H1 (cell line): ENCODE results near the gene C20orf141. TPM values are rescaled to one million over a fixed set of nuclear protein-coding genes. Genes with fewer than 3 reads are reported as not detected.

Source experiments
- CTCF ChIA-PET: fragments of 300-600 bp; sonication (Branson Sonifier 250); formaldehyde crosslinking; loops from one replicate; lab custom pipeline; 2021; ENCODE audit not compliant: partially characterized antibody; lab: Charles Lee
- POLR2A ChIA-PET: fragments of 300-600 bp; sonication (Branson Sonifier 250); formaldehyde crosslinking; loops from one replicate; lab custom pipeline; 2021; ENCODE audit warnings: inconsistent platforms; ENCODE audit not compliant: partially characterized antibody; lab: Charles Lee
- DNase-seq, 2 experiments: peaks; one replicate each; pipeline versions ENCODE4 v3.0.0 to v3.0.0-alpha.2; 2010 to 2022; ENCODE audit warnings: low spot score in 2 of 2, low read depth in 1 of 2, mixed read lengths in 1 of 2
- FAIRE-seq: peaks from 2 replicates; lab custom pipeline; 2011; peaks lifted over from hg19 to GRCh38; lab: Jason Lieb, UNC
- H2AFZ ChIP-seq: 2 replicates; pipeline ENCODE4 v1.8.1; 2012; ENCODE audit warnings: low read length, inconsistent platforms
- H2AK5ac ChIP-seq: 2 replicates; pipeline ENCODE4 v1.6.1; 2013; ENCODE audit warnings: low read depth, low read length
- H2BK120ac ChIP-seq: replicated peaks from 2 replicates; pipeline ENCODE3; 2013; ENCODE audit warnings: low read depth, low read length, inconsistent platforms
- H2BK12ac ChIP-seq: 2 replicates; pipeline ENCODE4 v1.6.1; 2013; ENCODE audit warnings: low read depth, low read length
- H2BK15ac ChIP-seq: 2 replicates; pipeline ENCODE4 v1.6.1; 2013; ENCODE audit warnings: low read length
- H2BK20ac ChIP-seq: 2 replicates; pipeline ENCODE4 v1.6.1; 2013; ENCODE audit warnings: low read length
- H2BK5ac ChIP-seq: 2 replicates; pipeline ENCODE4 v1.6.1; 2013; ENCODE audit warnings: low read depth, low read length
- H3K14ac ChIP-seq: 2 replicates; pipeline ENCODE4 v1.6.1; 2013; ENCODE audit warnings: inconsistent platforms; ENCODE audit not compliant: insufficient read length
- H3K18ac ChIP-seq: 2 replicates; pipeline ENCODE4 v1.6.1; 2013; ENCODE audit warnings: low read length; ENCODE audit errors: extremely low read depth
- H3K23ac ChIP-seq: 2 replicates; pipeline ENCODE4 v1.6.1; 2013; ENCODE audit warnings: inconsistent platforms; ENCODE audit not compliant: insufficient read length
- H3K23me2 ChIP-seq: 2 replicates; pipeline ENCODE4 v1.6.1; 2013; ENCODE audit warnings: low read depth, low read length
- H3K27ac ChIP-seq: 2 replicates; pipeline ENCODE4 v1.6.1; 2011; ENCODE audit warnings: low read depth, low read length, inconsistent platforms
- H3K27me3 ChIP-seq, 4 experiments: replicated peaks in 1 of 4; 1 replicate in 1 of 4; 2 replicates in 3 of 4; pipeline versions ENCODE4 v1.6.1 to v1.8.1; 2011 to 2013; ENCODE audit warnings: low read length in 3 of 4, mild to moderate bottlenecking in 3 of 4, inconsistent platforms in 2 of 4, mixed read lengths in 2 of 4, moderate library complexity in 1 of 4; ENCODE audit not compliant: control insufficient read depth in 3 of 4, insufficient read depth in 3 of 4; ENCODE audit errors: extremely low read depth in 1 of 4
- H3K36me3 ChIP-seq, 4 experiments: 2 replicates each; pipeline versions ENCODE4 v1.6.1 to v1.8.1; 2011 to 2013; ENCODE audit warnings: mild to moderate bottlenecking in 4 of 4, low read length in 3 of 4, moderate library complexity in 2 of 4, control low read depth in 1 of 4, inconsistent platforms in 1 of 4; ENCODE audit not compliant: insufficient read depth in 4 of 4, control insufficient read depth in 2 of 4
- H3K4ac ChIP-seq: replicated peaks from 2 replicates; pipeline ENCODE3; 2013; ENCODE audit warnings: low read length, low read depth, mixed read lengths, inconsistent platforms; ENCODE audit not compliant: insufficient read length
- H3K4me1 ChIP-seq, 4 experiments: replicated peaks in 1 of 4; 1 replicate in 1 of 4; 2 replicates in 3 of 4; pipeline versions ENCODE4 v1.6.1 to v1.8.1; 2011 to 2013; ENCODE audit warnings: low read length in 3 of 4, inconsistent platforms in 2 of 4, mixed read lengths in 1 of 4; ENCODE audit not compliant: insufficient read depth in 4 of 4, control insufficient read depth in 3 of 4
- H3K4me2 ChIP-seq, 2 experiments: 2 replicates each; pipeline versions ENCODE4 v1.6.1 to v1.8.1; 2011 to 2013; ENCODE audit warnings: low read depth in 2 of 2, low read length in 2 of 2, control low read depth in 1 of 2, inconsistent platforms in 1 of 2, mild to moderate bottlenecking in 1 of 2; ENCODE audit not compliant: insufficient read depth in 1 of 2
- H3K4me3 ChIP-seq, 4 experiments: fragments of 200-600, 300-600 bp in 1 of 4; sonication (generic), shearing (Covaris generic), sonication (Bioruptor Twin) in 1 of 4; 2 replicates each; pipeline versions ENCODE4 v1.5.1 to v1.8.1; 2011 to 2016; ENCODE audit warnings: low read length in 4 of 4, low read depth in 3 of 4, control low read depth in 2 of 4, inconsistent platforms in 2 of 4, mild to moderate bottlenecking in 2 of 4, mixed read lengths in 1 of 4, moderate library complexity in 1 of 4; ENCODE audit not compliant: insufficient read depth in 2 of 4; ENCODE audit errors: extremely low read depth in 1 of 4
- H3K56ac ChIP-seq: replicated peaks from 2 replicates; pipeline ENCODE3; 2013; ENCODE audit warnings: low read depth, mild to moderate bottlenecking, mixed read lengths, low read length, inconsistent platforms; ENCODE audit not compliant: insufficient read length
- H3K79me1 ChIP-seq: 2 replicates; pipeline ENCODE4 v1.6.1; 2013; ENCODE audit warnings: low read depth, low read length, control low read depth
- H3K79me2 ChIP-seq, 2 experiments: 2 replicates each; pipeline versions ENCODE4 v1.6.1 to v1.8.1; 2012 to 2013; ENCODE audit warnings: low read length in 2 of 2, mild to moderate bottlenecking in 2 of 2, inconsistent platforms in 1 of 2; ENCODE audit not compliant: insufficient read depth in 2 of 2, control insufficient read depth in 1 of 2
- H3K9ac ChIP-seq, 4 experiments: replicated peaks in 1 of 4; 1 replicate in 1 of 4; 2 replicates in 3 of 4; pipeline versions ENCODE4 v1.6.1 to v1.8.1; 2011 to 2013; ENCODE audit warnings: low read depth in 3 of 4, low read length in 3 of 4, control low read depth in 2 of 4, mild to moderate bottlenecking in 2 of 4, moderate library complexity in 2 of 4, inconsistent platforms in 1 of 4; ENCODE audit errors: extremely low read depth in 1 of 4
- H3K9me3 ChIP-seq, 2 experiments: 2 replicates each; pipeline versions ENCODE4 v1.6.1 to v1.8.1; 2012 to 2013; ENCODE audit warnings: mild to moderate bottlenecking in 2 of 2, moderate library complexity in 2 of 2, control low read depth in 1 of 2, inconsistent platforms in 1 of 2, low read depth in 1 of 2, low read length in 1 of 2, mixed read lengths in 1 of 2; ENCODE audit not compliant: insufficient read depth in 2 of 2
- H4K20me1 ChIP-seq, 2 experiments: replicated peaks in 1 of 2; 2 replicates each; pipeline versions ENCODE3 to v1.8.1; 2011 to 2013; ENCODE audit warnings: inconsistent platforms in 2 of 2, low read length in 2 of 2, mild to moderate bottlenecking in 1 of 2; ENCODE audit not compliant: insufficient read depth in 2 of 2, control insufficient read depth in 1 of 2
- H4K5ac ChIP-seq: 2 replicates; pipeline ENCODE4 v1.6.1; 2013; ENCODE audit warnings: low read length, low read depth, mixed read lengths, inconsistent platforms; ENCODE audit not compliant: insufficient read length
- H4K8ac ChIP-seq: 2 replicates; pipeline ENCODE4 v1.8.0; 2013; ENCODE audit warnings: mild to moderate bottlenecking, moderate library complexity, low read length, inconsistent platforms; ENCODE audit not compliant: insufficient read depth; ENCODE audit errors: extremely low read depth
- H4K91ac ChIP-seq: replicated peaks from 2 replicates; pipeline ENCODE3; 2013; ENCODE audit warnings: low read length, mixed read lengths, inconsistent platforms; ENCODE audit not compliant: insufficient read length
- CHD2 ChIP-seq: IDR thresholded peaks from 2 replicates; pipeline ENCODE4 v1.6.1; 2012; ENCODE audit warnings: low read length, improper control_type of control experiment
- KDM1A ChIP-seq: fragments of 200-600, 300-600 bp; sonication (generic); IDR thresholded peaks from 2 replicates; pipeline ENCODE4 v1.7.1; 2016; ENCODE audit warnings: mild to moderate bottlenecking, low read length, borderline replicate concordance
- RAD21 ChIP-seq, 2 experiments: IDR thresholded peaks in 1 of 2; conservative IDR thresholded peaks in 1 of 2; 2 replicates each; pipeline ENCODE4 v1.6.1; 2011; ENCODE audit warnings: low read depth in 2 of 2, low read length in 2 of 2, improper control_type of control experiment in 1 of 2, inconsistent platforms in 1 of 2, mild to moderate bottlenecking in 1 of 2, moderate library complexity in 1 of 2
- SIX5 ChIP-seq: IDR thresholded peaks from 2 replicates; pipeline ENCODE4 v1.6.1; 2011; ENCODE audit warnings: mild to moderate bottlenecking, low read depth, low read length
- SP4 ChIP-seq: IDR thresholded peaks from 2 replicates; pipeline ENCODE4 v1.6.1; 2012; ENCODE audit warnings: low read length, inconsistent platforms
- TEAD4 ChIP-seq: IDR thresholded peaks from 2 replicates; pipeline ENCODE4 v1.6.1; 2012; ENCODE audit warnings: low read depth, low read length, inconsistent platforms, mixed read lengths
- WGBS, 2 experiments: shearing (Covaris generic) in 1 of 2; methylation state at CpG; one replicate each; pipeline versions ENCODE4 v1.1.6 to v1.1.7; 2013 to 2015; ENCODE audit warnings: low lambda C conversion rate in 2 of 2, mixed read lengths in 2 of 2, inconsistent platforms in 1 of 2, low coverage in 1 of 2, missing lambda C conversion rate in 1 of 2; ENCODE audit not compliant: insufficient replicate concordance in 2 of 2, insufficient coverage in 1 of 2, insufficient read length in 1 of 2; ENCODE audit errors: extremely low coverage in 1 of 2, missing lambda C conversion rate in 1 of 2; 5-methylcytosine and 5-hydroxymethylcytosine counted together
- polyA plus RNA-seq, 7 experiments: library from polyadenylated mRNA; depleted of rRNA in 3 of 7; stranded (reverse) in 5 of 7; unstranded in 2 of 7; fragments of >200 nt in 5 of 7; fragments of 200-250 nt in 2 of 7; gene quantifications; 1 replicate in 5 of 7; 2 replicates in 1 of 7; 4 replicates in 1 of 7; pipeline versions ENCODE4 v1.2.1 to v1.2.3, GENCODE V29; 2011 to 2013; ENCODE audit warnings: missing spikeins in 2 of 7, mixed read lengths in 2 of 7
- total RNA-seq: library from RNA; stranded (reverse); fragmentation: NEBNext Ultra II Directional; extraction: Animal tissue kit (Norgen Biotek cat#: 25700); gene quantifications from 2 replicates; pipeline ENCODE4 v1.2.1, GENCODE V29; 2021
- TF ChIP-seq, protein P1 (sequence below): IDR thresholded peaks from 2 replicates; pipeline ENCODE4 v1.6.1; 2011; ENCODE audit warnings: low read length, improper control_type of control experiment

C20orf141 gene
- total and polyA plus RNA-seq, 2 of the 8 experiments (the other 6 are each of a cell fraction or from before 2014, with no cell fraction given): not detected

DNA sequence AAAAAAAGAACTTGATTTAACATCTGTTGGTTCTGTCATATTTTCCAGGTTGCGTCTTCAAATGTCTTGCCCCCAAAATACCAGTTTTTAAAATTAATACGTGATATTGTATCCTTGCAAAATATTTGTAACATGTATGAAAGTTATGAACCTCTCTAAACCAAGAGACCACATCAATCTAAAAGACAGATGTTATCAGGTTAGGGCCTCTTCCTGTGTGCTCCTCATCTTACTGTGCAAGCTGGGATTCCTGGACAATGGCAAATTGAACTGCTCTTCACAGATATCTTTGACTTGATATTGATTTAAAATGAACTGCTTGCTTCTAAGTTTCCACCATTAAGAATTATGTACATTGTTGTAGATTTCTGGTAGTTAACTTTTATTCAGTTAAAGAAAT is 11.0 kb downstream of the C20orf141 start:
- no peak overlapping the region for H3K4ac ChIP-seq
- POLR2A ChIA-PET: no interaction called here
- H3K4me3 ChIP-seq: no peak overlapping the region
- H2BK15ac ChIP-seq: no peak overlapping the region
- DNase-seq (no peak), FAIRE-seq (no peak)
- H2BK120ac ChIP-seq: no peak overlapping the region
- H3K27me3 ChIP-seq: peaks cover 13 to 16% (median 15%) of the 10 kb centered on the region in 4 experiments
- H3K4me1 ChIP-seq: peaks cover 0 to 4% (median 1%) of the 10 kb centered on the region in 4 experiments; a peak in 3 of 7 replicates
- no peak overlapping the region for H2AK5ac ChIP-seq
- no peak overlapping the region for H3K18ac ChIP-seq
- no peak overlapping the region for H3K4me2 ChIP-seq
- H3K36me3 ChIP-seq: 0 out of 8 replicates have a peak, but pooled peaks cover 0 to 2% (median 0%) of the 10 kb centered on the region in 4 experiments
- CTCF ChIA-PET: interaction anchor here (0.6 kb wide), 1 partner anchor 82 kb away, joined by 3 read pairs; no protein-coding TSS in a partner anchor
- no peaks in the 10 kb centered on the region; a peak in 1 of 4 replicates for H3K9me3 ChIP-seq
- H3K23me2 ChIP-seq: no peaks in the 10 kb centered on the region
- H3K14ac ChIP-seq: no peak overlapping the region
- no peak overlapping the region for H3K56ac ChIP-seq
- no peak overlapping the region for H2BK20ac ChIP-seq
- no peak overlapping the region for H2BK12ac ChIP-seq
- no peak overlapping the region for H4K5ac ChIP-seq
- 81% methylated on average over 2 of the region's 2 CpGs; no CpG with 5 or more reads in 1 of the 2 experiments for WGBS, 2 experiments
- H2BK5ac ChIP-seq: no peak overlapping the region
- no peak overlapping the region for H3K27ac ChIP-seq
- no peak overlapping the region for H4K91ac ChIP-seq
- H3K79me2 ChIP-seq: no peaks in the 10 kb centered on the region
- H3K79me1 ChIP-seq: no peaks in the 10 kb centered on the region
- H3K9ac ChIP-seq: no peak overlapping the region
- no peak overlapping the region for H4K8ac ChIP-seq
- no peaks in the 10 kb centered on the region for H4K20me1 ChIP-seq
- H3K23ac ChIP-seq: no peak overlapping the region
- H2AFZ ChIP-seq: no peak overlapping the region
- TF ChIP-seq SP4: no peak
- no peak for TF ChIP-seq TEAD4
- TF ChIP-seq, protein P1, sequence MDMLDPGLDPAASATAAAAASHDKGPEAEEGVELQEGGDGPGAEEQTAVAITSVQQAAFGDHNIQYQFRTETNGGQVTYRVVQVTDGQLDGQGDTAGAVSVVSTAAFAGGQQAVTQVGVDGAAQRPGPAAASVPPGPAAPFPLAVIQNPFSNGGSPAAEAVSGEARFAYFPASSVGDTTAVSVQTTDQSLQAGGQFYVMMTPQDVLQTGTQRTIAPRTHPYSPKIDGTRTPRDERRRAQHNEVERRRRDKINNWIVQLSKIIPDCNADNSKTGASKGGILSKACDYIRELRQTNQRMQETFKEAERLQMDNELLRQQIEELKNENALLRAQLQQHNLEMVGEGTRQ: no peak
- no peak for TF ChIP-seq SIX5
- no peak for TF ChIP-seq CHD2
- no peak for TF ChIP-seq KDM1A
- TF ChIP-seq RAD21 (IDR thresholded peaks at IDR 0.05 in 1 of 2, conservative IDR thresholded peaks at IDR 0.05 in 1 of 2; ENCODE audit: low read depth in 2 of 2, low read length in 2 of 2): no peak
